Mucosa of stomach (tissue), 1 donor: ENCODE results near the gene PTTG1IP.

Experiments
- H3K27me3 ChIP-seq: one replicate; pipeline ENCODE4 v1.7.0; 2013; ENCODE audit warnings: mild to moderate bottlenecking, low read length; ENCODE audit not compliant: control insufficient read depth, insufficient read depth
- H3K36me3 ChIP-seq: one replicate; pipeline ENCODE4 v1.7.0; 2013; ENCODE audit warnings: low read length; ENCODE audit not compliant: control insufficient read depth, insufficient read depth
- H3K4me1 ChIP-seq: one replicate; pipeline ENCODE4 v1.7.0; 2013; ENCODE audit warnings: mild to moderate bottlenecking, low read length; ENCODE audit not compliant: control insufficient read depth, insufficient read depth
- H3K4me3 ChIP-seq: one replicate; pipeline ENCODE4 v1.7.0; 2013; ENCODE audit warnings: low read length
- H3K9ac ChIP-seq: one replicate; pipeline ENCODE4 v1.7.0; 2013; ENCODE audit warnings: mild to moderate bottlenecking, low read length, moderate library complexity
- H3K9me3 ChIP-seq: one replicate; pipeline ENCODE4 v1.7.0; 2013; ENCODE audit warnings: mild to moderate bottlenecking, low read length, moderate library complexity; ENCODE audit not compliant: control insufficient read depth
- donor health status: Pancreatic carcinoma.

PTTG1IP gene, protein sequence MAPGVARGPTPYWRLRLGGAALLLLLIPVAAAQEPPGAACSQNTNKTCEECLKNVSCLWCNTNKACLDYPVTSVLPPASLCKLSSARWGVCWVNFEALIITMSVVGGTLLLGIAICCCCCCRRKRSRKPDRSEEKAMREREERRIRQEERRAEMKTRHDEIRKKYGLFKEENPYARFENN

DNA sequence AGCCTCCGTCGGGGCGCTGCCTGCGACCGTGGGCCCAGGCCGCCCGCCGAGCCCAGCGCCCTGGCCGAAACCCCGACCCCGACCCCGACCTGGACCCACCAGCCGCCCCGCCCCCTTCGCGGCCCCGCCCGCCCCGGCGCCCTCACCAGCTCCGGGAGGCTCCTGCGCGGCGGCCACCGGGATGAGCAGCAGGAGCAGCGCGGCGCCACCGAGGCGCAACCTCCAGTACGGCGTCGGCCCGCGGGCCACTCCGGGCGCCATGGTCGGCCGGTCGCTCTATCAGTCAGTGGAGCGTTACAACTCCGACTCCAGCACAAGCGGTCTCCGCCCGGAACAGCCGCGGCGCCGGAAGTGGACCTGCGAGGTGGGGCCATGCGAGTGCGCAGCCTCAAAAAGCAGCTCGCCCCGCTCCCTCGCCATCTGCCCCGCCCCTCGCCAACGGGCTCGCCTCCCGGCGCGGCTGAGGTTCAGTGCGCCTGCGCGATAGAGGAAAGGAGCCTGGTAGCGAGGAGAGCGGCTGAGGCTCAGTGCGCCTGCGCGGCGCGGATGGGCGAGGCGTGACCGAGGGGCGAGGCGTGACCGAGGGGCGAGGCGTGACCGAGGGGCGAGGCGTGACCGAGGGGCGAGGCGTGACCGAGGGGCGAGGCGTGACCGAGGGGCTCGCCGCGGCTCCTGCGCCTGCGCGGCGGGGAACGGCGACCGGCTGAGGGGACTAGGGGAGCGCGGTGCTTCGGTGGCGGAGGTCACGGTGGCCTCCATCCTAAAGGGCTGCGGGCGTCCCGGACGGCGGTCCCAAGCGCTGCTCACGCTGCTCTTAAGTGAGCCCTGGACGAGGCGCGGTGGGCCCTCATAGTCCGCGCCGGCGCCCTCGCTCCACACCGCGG lies at the start of gene PTTG1IP:
PTTG1IP (minus strand) TSS at position 335 of the 884 bp plus-strand sequence; CDS start at position 261, 74 bp downstream.
- peak within 1 kb of the TSS; percentile 92 for H3K4me3 ChIP-seq
- no peaks in the 10 kb centered on the region for H3K9me3 ChIP-seq
- H3K4me1 ChIP-seq = peaks cover 51% of the 10 kb centered on the region
- peak within 1 kb of the TSS; percentile 87 for H3K9ac ChIP-seq
- H3K27me3 ChIP-seq = no peaks in the 10 kb centered on the region
- no peaks in the 10 kb centered on the region for H3K36me3 ChIP-seq

DNA sequence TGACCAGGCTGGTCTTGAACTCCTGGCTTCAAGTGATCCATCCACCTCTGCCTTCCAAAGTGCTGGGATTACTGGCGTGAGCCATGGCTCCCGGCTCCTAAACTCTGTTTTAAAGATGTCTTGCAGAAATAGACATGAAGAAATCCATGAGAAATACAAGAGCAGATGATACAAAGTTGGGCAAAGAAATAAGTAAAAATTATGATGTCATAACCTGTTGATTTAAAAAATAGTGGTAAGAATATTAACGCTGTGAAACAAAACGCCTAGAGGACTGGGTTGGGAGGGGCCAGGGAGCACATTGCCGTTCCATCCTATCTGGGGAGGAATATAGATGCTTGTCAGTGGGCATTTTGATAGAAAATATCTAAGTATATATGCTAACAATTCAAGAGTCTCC lies 48.4 kb upstream of the PTTG1IP start:
- no peak overlapping the region for H3K4me3 ChIP-seq
- no peaks in the 10 kb centered on the region for H3K4me1 ChIP-seq
- H3K9ac ChIP-seq = no peak overlapping the region
- H3K36me3 ChIP-seq = no peaks in the 10 kb centered on the region
- H3K27me3 ChIP-seq = peaks cover 41% of the 10 kb centered on the region
- H3K9me3 ChIP-seq = no peaks in the 10 kb centered on the region

DNA sequence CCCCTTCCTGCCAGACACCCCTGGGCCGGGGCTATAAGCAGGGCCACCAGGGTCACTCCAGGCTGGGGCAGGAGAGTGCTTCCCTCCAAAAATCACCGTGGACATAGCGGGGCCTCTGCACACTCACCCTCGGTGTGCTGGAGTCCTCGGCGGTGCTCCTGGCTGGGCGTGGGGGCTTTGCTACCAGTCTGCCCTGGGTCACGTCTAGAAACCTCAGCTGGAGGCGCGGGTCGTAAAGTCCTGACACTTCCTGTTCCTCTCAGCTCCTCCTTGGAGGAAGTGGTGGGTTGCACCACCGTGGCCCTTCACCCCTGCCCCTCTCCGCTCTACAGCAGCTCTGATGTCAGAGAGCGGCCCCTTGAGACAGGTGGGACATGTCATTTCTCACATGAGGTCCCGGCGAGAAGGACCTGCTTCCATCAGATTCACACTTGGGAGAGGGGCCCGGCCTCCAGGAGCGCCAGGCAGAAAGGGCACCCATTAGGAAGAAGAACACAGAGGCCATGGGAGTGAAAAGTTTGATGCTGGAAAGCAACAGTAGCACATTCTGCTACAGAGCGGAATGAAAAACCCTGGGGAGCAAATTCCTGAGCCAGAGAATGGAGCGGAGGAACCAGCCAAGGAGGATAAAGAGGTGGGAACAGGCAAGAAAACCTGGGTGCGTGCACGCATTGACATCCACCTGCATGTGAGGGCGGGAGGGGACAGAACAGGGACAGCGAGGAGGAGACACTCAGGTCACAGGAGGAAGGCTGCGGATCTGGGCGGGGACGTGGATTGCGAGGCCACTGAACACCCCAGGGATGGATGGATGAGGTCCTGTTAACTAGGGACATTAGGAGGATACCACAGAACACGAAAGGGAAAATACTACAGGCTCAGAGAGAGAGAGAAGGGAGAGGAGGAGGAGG lies 47.5 kb upstream of the PTTG1IP start, which contains the start of gene ITGB2:
ITGB2 (minus strand) TSS at position 206 of the 911 bp plus-strand sequence. CDS start 10,117 bp downstream, outside the sequence.
- H3K4me3 ChIP-seq = no peak within 1 kb of the TSS
- H3K9ac ChIP-seq = peak within 1 kb of the TSS; percentile 28
- no peaks in the 10 kb centered on the region for H3K4me1 ChIP-seq

DNA sequence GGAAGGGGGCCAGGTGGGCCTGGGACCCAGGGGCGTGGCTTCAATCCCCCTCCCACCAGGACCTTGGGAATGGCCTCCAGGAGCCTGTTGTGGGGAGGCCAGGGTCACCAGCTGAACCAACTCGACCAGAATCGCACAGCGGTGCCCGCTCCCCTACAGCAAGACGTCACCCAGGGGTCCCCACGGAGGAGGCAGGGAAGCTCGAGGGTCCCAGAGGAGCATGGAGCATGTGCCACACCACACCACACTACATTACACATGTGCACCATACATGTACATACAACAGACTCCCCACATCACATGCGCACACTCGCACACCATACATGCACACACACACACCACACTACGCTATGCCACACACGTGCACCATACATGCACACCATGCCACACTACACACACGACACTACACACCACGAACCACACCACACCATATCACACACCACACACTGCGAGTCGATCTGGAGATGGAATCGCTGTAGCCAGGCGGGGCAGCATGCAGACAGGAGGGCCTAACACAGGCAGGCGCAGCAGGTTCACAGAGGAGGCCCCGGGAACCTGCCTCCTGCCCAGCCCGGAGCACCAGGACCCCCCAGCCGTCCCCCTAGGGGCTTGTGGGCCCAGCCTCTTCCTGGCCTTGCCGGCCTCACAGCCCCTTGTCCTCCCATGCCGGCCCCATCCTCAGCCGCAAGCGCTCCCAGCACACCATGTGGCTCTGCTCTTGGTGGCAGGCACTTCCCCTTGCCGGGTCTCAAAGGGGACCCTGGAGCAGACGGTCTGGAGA lies 46.6 kb upstream of the PTTG1IP start:
- peaks cover 38% of the 10 kb centered on the region for H3K27me3 ChIP-seq
- no peaks in the 10 kb centered on the region for H3K9me3 ChIP-seq
- H3K36me3 ChIP-seq = no peaks in the 10 kb centered on the region
- no peak overlapping the region for H3K4me3 ChIP-seq
- H3K9ac ChIP-seq = peak overlapping the region; percentile 28
- no peaks in the 10 kb centered on the region for H3K4me1 ChIP-seq

More for the DNA sequence above, 47.5 kb upstream of the PTTG1IP start, which contains the start of gene ITGB2:
- Histone ChIP-seq H3K36me3 (no peaks in the 10 kb centered on the region), H3K27me3 (peaks cover 38% of the 10 kb centered on the region), H3K9me3 (no peaks in the 10 kb centered on the region)

DNA sequence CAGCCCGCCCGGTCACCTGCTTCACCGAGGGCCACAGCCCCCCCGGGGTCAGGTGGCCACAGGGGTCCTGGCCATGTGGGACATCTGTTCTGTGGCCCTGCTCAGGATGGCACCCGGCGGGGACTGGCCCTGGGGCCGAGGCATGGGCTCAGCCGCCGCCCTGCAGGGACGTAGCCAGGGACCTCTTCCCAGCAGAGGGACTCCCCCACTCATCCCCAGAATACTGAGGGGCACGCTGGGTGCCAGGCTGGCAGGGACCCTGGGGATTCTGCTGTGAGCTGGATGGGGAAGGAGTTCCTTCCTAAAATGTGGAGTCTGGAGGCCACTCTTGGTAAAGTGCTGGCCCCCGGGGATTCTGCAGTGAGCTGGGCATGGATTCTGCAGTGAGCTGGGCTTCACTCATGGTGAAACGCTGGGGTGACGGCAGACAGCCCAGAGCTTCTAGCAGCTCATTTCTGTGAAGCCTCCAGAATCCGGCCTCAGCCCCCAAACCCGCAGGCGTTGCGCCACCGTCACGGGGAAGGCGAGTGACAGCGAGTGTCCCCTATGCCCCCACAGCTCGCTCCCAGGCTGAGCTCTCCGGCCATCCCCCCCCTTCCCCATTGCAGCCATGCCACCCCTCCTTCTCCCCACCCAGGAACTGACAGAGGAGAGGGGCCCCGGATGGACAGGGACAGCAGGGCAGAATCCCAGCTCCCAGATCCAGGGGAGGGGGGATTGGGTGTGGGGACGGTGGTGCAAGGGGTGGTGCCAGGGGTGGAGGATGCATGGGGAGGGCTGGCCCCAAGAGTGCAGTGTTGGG lies 45.8 kb upstream of the PTTG1IP start:
- peaks cover 34% of the 10 kb centered on the region for H3K27me3 ChIP-seq
- H3K4me1 ChIP-seq = peaks cover 1% of the 10 kb centered on the region
- H3K36me3 ChIP-seq = no peaks in the 10 kb centered on the region
- no peak overlapping the region for H3K4me3 ChIP-seq
- H3K9ac ChIP-seq = peak overlapping the region; percentile 28
- no peaks in the 10 kb centered on the region for H3K9me3 ChIP-seq

DNA sequence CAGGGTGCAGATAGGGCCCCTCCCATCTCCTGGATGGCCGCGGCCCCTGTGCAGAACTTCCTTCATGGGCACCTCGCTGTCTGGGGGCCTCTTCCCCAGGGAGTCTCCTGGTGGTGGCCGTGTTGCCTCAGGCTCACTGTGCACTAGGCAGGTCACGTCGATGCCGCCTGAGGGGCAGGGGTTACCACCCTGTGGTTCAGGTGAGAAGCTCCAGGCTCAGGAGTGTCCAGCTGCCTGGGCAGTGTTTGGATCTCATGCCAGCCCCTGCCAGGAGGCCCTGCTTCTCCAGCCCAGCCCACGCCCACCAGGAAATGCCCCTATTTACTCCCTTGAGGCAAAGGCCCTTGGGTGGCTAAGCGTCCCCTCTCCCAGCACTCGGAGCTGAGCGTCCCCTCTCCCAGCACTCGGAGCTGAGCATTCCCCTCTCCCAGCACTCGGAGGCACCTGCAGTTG lies 45.1 kb upstream of the PTTG1IP start:
- no peak overlapping the region for H3K4me3 ChIP-seq
- no peaks in the 10 kb centered on the region for H3K9me3 ChIP-seq
- H3K4me1 ChIP-seq = peaks cover 5% of the 10 kb centered on the region
- no peaks in the 10 kb centered on the region for H3K36me3 ChIP-seq
- H3K9ac ChIP-seq = no peak overlapping the region
- peaks cover 34% of the 10 kb centered on the region for H3K27me3 ChIP-seq

DNA sequence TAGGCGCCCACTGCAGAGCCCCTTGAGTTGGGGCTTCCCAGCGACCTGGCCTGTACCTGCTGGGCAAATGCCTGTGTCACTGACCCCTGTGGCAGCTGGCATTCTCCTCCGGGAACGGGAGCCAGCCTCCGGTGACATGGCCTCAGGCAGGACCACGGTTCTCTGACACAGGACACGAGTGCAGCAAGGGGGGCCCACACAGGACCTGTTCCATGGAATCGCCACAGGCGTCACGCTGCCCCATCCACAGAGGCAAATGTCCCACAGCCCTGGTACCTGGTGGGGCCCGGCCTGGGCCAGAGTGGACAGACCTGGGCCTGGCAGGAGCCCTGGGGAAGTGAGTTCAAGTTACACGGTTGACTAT lies 44.6 kb upstream of the PTTG1IP start:
- Histone ChIP-seq H3K27me3 (peaks cover 34% of the 10 kb centered on the region), H3K4me1 (peaks cover 10% of the 10 kb centered on the region), H3K4me3 (no peak overlapping the region), H3K9me3 (no peaks in the 10 kb centered on the region), H3K9ac (no peak overlapping the region), H3K36me3 (no peaks in the 10 kb centered on the region)

DNA sequence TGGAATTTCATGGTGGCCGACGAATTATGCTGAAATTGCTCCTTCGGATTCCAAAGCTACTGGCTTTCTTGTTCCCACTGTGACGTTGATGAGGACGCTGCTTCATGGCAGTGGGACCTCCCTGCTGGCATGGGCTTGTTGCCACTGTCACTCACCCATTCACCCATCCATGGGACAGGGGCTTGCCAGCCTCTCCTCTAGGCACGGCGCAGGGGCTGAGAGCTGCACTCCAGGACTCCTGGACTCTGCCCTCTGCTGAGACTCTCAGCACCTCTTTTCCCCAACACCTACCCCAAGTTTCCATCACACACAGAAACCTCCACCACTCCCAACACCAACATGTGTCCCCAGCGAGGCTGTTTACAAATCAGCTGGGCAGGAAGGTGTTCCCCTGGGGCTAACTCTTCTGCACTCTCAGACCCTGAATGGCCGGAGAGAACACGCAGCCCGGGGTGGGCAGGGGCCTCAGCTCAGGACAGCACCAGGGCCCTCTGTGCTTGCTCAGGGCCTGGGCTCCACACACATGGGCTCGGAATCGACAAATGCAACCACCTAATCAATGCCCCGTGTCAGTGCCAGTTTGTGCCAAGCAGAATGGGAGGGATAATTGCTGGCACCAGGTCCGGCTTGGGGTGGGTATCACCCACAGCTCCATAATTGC lies 44.1 kb upstream of the PTTG1IP start:
- no peak overlapping the region for H3K9ac ChIP-seq
- H3K9me3 ChIP-seq = no peaks in the 10 kb centered on the region
- H3K36me3 ChIP-seq = no peaks in the 10 kb centered on the region
- H3K27me3 ChIP-seq = peaks cover 34% of the 10 kb centered on the region
- peaks cover 11% of the 10 kb centered on the region for H3K4me1 ChIP-seq
- H3K4me3 ChIP-seq = no peak overlapping the region

DNA sequence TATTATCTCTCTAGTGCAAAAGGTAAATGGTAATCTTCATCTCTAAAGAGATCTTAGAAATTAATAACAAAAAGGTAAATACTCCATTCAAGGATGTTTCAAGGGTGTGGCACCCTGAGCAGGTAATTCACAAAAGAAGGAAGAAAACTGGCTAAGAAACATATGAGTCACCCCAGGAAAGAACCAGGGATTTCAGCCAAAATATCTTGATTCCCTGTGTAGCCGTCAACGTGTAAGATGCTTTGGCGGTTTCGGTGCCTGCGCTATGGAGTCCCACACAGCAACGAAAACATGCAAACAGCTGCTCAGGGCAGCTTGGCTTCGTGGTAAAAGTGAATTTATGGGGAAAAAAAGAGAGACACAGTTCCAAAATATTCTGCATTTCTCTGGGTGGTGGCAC lies 43.5 kb upstream of the PTTG1IP start:
- Histone ChIP-seq H3K9ac (no peak overlapping the region), H3K4me1 (peaks cover 17% of the 10 kb centered on the region), H3K27me3 (peaks cover 34% of the 10 kb centered on the region), H3K4me3 (no peak overlapping the region), H3K36me3 (no peaks in the 10 kb centered on the region), H3K9me3 (no peaks in the 10 kb centered on the region)

DNA sequence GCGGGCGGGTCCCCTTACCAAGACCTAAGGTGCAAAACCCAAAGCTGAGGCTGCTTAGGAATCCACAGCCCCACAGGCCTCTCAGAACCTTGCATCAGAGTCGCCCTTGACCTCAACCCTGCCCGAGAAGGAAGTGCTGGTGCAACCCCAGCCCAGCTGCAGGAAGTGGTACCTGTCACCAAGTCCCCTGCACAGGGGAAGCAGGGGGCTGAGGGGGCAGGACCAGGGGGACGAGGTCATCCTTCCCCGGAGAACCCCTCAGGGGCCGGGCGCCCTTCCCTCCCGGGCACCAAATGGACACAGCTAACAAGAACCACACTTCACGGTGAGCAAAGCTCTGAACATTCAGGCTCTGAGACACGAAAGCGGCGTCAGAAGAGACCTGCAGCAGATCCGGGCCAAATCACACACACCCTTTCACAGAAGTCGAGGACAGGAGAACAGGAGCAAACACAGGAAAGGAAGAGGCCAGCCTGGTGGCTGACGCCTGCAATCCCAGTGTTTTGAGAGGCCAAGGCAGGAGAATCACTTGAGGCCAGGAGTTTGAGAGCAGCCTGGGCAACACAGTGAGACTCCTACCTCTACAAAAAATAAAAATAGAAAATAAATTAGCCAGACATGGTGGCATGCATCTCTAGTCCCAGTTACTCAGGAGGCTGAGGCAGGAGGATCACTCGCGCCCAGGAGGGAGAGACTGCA lies 40.8 kb upstream of the PTTG1IP start:
- no peak overlapping the region for H3K4me3 ChIP-seq
- peaks cover 13% of the 10 kb centered on the region for H3K27me3 ChIP-seq
- no peaks in the 10 kb centered on the region for H3K36me3 ChIP-seq
- peaks cover 36% of the 10 kb centered on the region for H3K4me1 ChIP-seq
- no peak overlapping the region for H3K9ac ChIP-seq
- no peaks in the 10 kb centered on the region for H3K9me3 ChIP-seq
